HG02870 (cell line): Measurements from ENCODE around the gene PPM1K.
"Not testable (repeated sequence)": the region's sequence is repeated elsewhere in the genome, so short reads cannot be mapped to it uniquely, and the experiment has no call there.

Experiments used
- ATAC-seq: cut with Tn5 transposase; IDR thresholded peaks from one replicate; pipeline ENCODE4 v1.9.1; 2021; ENCODE audit warnings: mild to moderate bottlenecking, moderate library complexity; ENCODE audit not compliant: unreplicated experiment

Gene PPM1K

DNA sequence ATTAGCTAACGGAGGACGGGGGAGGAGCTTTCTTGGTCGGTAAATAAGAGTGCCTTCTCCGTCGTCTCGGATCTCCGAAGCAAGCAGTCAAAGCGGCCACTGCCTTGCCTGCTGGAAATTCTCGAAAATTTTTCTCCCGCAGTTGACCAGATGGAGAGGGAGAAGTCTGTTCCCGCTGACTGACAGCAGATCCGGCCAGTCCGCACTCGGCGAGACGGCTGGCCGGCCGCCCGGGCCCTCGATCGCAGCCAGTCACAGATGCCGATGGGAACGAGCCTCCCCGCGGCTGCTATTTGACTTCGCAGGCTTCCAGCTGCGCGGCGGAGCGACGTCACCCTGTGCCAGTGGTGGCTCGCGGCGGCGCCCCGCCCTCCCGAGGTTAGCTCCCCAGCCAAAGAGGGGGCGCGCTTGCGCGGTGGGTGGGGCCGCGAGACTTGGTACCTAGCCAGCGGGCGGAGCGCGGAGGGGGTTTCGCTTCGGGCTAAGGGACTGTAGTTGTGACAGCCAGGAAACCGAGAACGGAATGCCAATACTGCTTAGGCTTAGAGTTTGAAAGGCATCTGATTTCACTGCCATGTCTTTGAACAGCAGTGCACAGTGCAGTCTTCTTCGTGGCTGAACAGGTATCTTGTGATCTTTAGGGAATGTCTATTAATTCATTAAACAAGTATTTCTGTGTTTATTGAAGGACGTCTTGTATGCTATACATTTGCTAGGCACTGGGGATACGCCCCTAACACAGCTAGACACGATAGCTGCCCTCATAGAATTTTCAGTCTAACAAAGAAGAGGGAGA lies at the start of gene PPM1K:
PPM1K (minus strand) TSS at position 123 of the 796 bp plus-strand sequence. CDS start 5,978 bp downstream, outside the sequence.
- peak; percentile 83 for ATAC-seq

DNA sequence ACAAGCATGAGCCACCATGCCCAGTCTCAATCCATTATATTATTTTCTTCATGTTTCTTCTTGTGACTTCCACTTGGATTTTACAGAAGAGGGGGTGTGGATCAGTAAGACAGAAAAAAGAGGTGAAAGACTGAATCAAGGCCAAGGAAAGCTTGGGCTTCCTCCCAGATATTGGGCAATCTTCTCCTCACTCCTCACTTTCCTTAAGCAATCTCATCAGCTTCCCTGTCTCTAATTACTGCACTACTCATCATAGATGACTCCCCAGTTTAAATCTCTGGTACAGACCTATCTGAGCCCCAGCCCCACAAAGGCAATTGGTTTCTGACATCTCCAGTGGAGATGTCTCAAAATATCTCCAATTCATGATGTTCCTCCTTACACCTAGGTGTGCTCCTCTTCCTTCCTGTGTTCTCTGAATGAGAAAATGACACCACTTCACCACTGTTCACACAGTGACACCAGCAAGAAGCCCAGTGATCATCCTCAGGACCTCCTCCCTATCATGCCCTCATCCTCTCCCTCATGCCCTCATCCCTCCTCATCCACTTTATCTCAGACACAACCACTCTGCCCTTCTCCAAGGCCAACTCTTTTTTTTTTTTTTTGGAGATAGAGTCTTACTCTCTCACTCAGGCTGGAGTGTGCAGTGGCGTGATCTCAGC lies 49.5 kb upstream of the PPM1K start:
- ATAC-seq, result no peak

DNA sequence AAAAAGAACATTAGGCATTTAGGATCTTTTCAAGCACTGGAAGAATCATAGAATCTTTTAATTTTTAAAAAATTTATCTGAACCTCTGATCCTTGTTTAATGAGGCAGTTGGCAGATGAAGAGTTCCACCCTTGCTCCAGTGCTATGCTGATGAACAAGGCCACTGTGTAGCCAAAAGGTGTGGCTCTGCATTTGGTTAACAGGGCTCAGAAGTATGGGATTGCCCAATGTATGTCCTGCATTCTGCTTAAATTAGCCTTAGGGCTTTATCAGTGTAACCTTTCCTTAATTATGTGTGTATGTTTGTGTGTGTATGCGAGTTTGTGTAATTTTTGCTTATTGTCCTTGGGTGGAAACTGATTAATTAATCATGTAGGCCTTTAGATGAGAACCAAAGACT lies 43.3 kb upstream of the PPM1K start:
- ATAC-seq, result no peak

DNA sequence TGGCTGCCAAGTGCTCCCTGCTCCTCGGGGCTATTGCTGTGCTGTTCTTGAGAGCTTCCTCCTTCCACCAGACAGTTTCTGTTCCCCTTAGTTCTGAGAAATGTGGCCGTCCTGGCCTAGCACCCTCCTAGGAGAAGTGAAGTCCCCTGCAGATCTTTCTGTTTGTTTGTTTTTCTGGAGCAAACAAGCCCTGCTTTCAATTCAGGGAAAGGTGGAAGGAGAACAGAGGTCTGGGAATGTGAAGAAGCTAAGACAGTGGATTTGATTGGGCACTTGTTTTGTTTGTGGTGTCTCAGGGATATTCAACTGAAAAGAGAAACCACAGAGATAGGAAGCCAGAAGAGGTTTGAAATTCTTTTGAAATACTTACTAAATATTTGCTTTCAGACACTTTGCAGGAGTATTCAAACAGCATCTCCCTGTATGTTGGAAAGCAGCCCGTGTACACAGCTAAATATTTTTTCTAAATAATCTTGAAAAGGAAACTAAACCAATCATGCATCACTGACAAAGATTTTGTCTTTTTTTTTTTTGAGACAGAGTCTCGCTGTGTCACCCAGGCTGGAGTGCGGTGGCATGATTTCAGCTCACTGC lies 36.5 kb upstream of the PPM1K start:
- peak; percentile 98 for ATAC-seq

DNA sequence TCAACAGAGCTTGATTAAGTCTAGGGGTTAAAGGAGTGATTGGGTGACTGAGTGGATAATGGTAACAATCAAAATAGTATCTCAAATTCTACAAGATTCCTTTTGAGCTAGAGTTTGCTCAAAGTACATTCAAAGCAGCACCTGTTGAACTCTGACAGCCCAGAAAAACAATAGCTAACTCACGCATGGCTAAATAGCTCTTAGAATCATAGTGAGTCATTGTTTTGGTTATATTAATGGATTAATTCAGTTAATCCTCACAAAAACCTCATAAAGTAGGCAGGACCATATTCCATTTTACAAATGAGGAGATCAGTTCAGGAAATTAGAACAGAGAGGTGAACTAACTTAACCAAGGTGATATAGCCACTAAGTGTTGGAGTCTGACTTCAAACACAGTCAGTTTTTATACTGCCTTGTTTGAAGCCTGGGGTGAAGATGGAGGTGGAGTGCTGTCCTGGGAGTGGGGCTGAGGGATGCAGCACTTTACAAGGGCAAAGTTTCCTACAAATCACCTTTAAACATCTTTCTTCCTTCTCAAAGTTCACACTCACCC lies 35.9 kb upstream of the PPM1K start:
- peak; percentile 48 for ATAC-seq

DNA sequence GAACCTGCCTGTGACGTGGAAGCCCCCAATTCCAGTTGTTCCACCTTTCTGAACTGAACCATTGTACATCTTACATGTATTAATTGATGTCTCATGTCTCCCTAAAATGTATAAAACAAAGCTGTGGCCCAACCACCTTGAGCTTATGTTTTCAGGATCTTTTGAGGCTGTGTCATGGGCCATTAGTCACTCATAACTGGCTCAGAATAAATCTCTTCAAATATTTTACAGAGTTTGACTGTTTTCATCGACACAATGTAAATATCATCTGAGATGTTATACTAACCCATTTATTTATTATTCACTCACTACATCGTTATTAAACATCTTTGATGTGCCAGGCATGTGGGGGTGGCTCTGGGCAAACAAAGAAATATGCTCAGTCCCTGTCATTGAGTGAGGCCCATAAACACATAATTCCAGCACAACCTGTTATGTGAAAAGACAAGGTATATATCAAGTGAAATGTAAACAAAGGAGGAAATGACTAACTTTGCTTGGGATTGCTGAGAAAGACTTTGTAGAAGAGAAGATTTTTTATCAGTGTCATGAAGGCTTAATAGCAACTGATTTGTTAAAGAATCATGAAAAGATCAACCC lies 34.5 kb upstream of the PPM1K start:
- ATAC-seq, result no peak

DNA sequence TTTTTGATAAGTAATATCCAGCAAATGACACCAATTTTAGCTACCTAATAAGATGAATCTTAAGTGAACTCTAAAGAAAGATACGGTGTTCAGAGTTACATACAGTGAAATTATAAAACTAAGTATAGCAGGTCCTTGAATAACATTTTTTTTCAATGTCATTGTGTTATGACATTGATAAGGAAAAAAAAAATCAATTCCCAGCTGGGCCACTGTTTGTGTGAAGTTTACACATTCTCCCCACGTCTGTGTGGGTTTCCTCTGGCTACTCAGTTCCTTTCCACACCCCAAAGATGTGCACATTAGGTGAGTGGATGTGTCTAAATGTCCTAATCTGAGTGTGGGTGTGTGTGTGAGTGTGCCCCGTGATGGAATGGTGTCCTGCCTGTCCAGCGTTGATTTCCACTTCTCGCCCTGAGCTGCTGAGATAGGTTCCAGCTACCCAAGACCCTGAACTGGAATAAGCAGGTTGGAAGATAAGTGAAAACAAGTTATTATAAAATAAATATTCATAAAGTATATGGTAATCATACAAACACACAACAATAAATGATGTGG lies 31.2 kb upstream of the PPM1K start:
- no peak for ATAC-seq

DNA sequence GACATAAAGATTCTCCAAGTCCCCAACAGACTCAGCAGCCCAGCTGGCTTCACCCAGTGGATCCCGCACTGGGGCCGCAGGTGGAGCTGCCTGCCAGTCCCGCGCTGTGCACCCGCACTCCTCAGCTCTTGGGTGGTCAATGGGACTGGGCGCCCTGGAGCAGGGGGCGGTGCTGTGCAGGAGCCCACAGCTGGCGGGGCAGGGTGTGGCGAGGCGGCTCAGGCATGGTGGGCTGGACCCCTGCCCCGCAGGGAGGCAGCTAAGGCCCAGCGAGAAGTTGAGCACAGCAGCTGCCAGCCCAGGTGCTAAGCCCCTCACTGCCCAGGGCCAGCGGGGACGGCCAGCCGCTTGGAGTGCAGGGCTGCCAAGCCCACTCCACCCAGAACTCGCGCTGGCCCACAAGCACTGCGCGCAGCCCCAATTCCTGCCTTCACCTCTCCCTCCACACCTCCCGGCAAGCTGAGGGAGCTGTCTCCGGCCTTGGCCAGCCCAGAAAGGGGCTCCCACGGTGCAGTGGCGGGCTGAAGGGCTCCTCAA lies 28.8 kb upstream of the PPM1K start:
- ATAC-seq, result not testable (repeated sequence)

DNA sequence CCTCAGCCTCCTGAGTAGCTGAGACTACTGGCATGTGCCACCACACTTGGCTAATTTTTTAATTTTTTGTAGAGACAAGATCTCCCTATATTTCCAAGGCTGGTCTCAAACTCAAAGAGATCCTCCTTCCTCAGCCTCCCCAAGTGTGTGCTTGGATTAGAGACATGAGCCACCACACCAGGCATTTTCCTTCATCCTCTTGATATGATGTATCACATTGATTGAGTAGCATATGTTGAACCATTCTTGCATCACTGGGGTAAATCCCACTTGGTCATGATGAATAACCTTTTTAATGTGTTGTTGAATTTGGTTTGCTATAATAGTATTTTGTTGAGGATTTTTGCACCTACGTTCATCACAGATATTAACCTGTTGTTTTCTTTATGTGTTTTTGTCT lies 24.2 kb upstream of the PPM1K start:
- no peak for ATAC-seq

DNA sequence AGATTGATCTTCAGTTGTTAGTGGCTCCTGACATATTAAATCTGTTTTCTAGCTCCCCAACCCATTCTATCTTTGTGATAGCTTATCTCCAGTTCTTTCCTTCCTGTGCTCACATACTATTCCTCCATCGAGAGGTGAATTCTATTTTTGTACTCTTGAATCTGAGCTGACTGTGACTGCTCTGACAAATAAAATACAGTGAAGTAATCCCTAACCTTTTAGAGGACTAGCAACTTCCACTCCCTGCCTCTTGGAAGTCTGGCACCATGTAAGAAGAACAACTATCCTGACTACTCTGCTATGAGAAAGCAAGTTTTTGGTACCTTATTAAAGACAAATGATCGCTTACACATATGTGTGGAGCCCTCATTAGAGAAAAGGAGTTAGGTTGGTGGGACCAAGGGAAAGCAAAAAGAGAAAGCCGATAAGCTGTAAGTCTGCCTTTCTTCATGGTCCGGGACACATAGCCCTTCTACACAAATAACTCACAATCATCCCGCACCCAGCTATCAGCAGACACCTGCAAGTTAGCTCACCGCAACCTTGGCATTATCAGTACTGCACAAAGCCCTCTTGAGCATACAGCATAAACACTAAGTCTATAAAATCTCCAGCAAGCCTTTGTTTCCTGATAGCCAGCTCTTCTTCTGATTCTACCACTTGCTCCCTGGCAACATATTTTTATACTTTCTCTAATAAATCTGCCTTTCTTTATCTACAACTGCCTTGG lies 13.5 kb upstream of the PPM1K start:
- ATAC-seq, result no peak

DNA sequence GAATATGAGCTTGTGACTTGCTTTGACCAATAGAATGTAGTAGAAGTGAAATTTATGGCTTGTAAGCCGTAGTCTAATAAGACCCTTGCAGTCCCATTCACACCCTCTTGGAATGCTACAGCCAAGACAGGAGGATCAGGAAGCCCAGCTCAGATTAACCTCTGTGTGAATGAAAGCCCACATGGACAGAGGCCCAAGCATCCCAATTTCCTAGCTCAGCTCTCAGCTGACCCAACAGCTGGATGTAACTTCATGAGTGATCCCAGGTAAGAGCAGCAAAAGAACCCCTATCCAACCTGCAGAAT lies 12.8 kb upstream of the PPM1K start:
- no peak for ATAC-seq

DNA sequence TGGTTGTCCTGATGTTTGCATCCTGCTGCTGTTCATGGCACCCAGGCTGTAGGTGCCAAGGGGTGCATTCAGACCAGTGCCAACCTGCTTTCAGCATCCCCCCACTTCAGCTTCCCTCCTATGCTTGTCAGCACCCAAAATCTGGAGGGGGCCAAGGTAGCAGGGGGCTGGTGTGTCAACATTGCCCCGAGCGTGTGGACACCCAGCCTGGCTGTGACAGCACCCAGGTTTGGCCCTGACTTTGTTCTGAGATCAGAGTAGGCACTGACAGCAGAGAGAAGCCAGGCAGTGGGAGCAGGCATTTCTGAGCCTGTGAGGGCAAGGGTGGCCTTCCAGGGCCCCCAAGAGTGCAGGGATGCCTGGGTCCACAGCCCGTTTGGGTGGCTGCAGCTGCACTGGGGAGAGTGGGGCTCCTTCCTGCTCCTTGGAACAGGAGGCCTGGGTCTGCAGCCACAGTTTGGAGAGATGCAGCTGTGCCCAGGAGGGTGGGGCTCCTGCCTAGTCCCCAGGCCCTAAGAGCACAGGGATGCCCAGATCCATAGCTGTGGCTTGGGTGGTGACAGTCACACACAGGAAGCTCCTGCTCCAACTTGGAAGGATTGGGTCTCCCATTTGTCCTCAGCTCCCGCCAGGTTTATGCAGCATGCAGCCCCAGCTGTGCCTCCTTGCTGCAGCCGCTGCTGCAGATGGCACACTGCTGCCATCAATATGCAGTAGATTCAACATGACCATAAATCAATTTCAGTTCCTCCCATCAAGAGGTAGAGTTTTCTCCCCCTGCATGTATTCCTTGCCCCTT lies 12.3 kb upstream of the PPM1K start:
- no peak for ATAC-seq

DNA sequence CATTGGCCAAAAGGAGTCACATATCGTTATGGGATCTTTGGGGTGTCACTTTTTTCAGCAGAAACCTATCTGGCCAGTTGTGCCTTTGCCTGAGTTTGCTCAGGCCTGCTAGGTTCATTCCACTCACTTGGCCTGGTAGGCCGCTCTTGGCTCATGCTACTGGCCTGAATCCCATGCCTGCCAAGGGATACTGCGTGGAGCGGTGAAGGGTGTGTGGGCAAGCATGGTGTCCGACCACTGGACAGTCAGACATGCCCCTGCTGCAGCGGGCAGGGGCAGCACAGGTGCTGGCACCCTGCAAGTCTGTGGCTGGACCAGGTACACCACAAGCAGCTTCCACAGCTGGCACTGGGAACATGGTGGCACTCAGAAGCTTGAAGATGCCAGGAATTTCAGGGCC lies 11.3 kb upstream of the PPM1K start:
- no peak for ATAC-seq

DNA sequence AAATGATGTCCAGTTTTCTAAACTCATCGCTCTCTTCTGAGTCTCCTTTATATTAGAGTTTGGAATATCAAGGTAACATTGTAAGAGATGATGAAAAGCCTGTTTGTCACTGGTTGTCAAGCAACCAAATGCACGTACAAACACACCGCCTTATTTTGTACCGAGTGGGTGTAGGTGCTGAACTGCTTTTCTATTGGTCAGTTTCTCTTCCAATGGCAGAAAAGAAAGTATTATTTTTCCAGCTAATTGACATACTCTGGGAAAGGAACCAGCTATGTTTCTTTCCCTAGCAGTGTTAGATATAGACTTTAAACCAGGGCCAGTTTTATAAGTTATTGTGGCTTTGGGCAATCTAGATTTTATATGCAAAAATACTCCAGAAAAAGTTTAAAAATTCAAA lies 6.6 kb upstream of the PPM1K start:
- no peak for ATAC-seq

DNA sequence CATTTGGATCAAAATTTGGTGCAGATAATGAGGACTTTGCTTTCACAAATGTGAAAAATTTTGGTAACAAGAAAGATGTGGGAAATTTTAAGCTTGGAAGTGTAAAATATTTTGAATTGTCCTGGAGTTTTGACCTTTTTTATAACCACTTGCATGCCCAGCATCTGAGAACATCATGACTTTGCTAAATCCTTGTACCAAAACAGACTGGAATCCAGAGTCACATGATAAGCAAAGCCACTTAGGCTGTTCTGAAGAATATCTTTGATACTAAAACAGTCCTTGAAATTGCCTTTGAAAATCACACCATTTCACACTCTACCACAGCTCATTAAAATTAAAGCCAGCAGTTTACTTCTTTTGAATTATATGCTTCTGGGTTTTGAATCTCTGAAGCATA lies 2.5 kb upstream of the PPM1K start:
- ATAC-seq, result no peak

DNA sequence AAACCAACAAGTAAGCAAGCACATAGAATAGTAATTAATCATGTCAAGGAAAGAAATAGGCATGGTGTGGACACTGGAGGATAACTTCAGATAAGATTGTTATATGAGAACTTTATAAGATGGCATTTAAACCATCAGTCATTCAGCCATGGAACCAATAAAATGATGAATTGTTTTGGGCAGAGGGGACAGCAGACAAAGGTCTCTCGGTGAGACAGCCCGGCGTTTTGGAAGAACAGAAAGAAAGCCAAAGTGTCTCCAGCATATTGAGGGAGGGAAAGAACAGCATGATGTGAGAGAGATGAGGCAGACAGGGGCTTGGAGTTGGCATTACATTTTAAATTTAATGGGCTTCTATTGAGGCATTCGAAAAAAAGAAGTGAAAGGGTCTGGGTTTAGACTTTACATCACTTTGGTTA lies 883 bp upstream of the PPM1K start:
- no peak for ATAC-seq

DNA sequence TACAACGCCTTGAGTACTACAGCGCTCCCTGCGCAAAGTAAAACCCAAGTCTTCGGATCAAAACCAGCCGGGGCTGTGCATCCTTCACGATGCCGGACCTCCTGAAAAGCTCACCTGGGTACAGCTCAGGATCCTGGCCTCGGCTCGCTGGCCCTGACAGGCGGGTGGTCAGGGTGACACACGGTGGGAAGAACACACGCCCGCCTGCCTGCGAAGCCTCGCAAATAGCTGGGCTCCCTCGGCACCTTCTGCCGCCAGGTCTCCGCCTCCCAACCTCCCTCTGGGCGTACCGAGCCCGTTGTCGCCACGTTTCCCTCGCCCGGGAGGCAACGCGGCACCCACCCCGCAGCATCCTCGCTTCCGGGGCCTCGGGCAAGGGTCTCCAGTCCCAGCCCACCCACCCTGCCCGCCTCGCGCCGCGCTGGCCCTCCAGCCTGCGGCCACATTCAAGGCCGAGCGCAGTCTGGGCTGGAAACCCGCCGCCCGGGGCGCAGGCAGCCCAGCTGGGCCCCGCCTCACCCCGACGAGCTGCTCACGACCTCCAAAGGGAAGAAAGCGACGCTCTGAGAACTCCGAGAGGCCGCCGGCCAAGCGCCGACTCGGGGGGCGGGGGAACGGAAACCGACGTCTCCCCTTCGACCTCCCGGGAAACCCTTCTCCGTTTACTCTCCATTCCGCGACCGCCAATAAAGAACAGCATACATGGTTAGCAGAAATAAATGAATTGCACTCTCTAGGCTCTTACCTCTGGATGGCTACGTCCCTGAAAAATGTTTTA lies 511 bp downstream of the PPM1K start:
- peak; percentile 24 for ATAC-seq

DNA sequence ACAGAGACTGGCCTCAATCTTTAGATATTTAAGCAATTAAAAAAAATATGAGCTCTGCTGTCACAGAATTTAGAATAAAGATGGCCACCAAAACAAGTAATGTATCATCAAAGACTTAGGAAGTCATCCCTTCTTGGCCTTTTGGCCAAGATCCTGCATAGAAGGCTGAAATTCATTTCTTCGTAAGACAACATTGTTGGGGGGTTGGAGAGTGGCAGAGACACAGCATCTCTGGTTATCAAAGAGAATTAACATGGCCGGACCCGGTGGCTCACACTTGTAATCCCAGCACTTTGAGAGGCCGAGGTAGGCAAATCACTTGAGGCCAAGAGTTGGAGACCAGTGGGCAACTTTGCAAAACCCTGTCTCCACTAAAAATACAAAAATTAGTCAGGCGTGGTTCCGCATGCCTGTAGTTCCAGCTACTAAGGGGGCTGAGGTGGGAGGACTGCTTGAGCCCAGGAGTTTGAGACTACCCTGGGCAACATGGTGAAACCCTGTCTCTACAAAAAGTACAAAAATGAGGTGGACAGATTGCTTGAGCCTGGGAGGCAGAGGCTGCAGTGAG lies 4.0 kb downstream of the PPM1K start:
- ATAC-seq, result no peak
